GM12878 (cell line): ENCODE results near the gene TMEM214. TPM values are rescaled to one million over a fixed set of nuclear protein-coding genes. Genes with fewer than 3 reads are reported as not detected.

ENCODE experiments used
- ATAC-seq: fragments of 200-7000 bp; cut with Tn5 transposase; 3 replicates; pipeline ENCODE4 v1.9.1; 2020; ENCODE audit warnings: mild to moderate bottlenecking, moderate library complexity
- BruUV-seq: library from RNA; stranded (reverse); fragments of 400-500 nt; replicated peaks from 2 replicates; lab custom pipeline; 2021; lab: Mats Ljungman, UMichigan
- CTCF ChIA-PET: fragments of 300-600 bp; sonication (Branson Sonifier 250); formaldehyde crosslinking; extraction: SDS; loops from one replicate; lab custom pipeline; 2021; ENCODE audit warnings: inconsistent platforms; lab: Yijun Ruan, JAX
- POLR2A ChIA-PET: fragments of 350-600 bp; formaldehyde crosslinking; extraction: SDS; loops from one replicate; lab custom pipeline; 2021; ENCODE audit warnings: inconsistent platforms; lab: Charles Lee
- RAD21 ChIA-PET: fragments of 300-600 bp; sonication (Branson Sonifier 250); formaldehyde crosslinking; loops from one replicate; lab custom pipeline; 2023; ENCODE audit warnings: antibody characterized with exemption; ENCODE audit not compliant: unreplicated experiment; lab: Charles Lee
- SMC1A ChIA-PET: fragments of 300-600 bp; sonication (Branson Sonifier 250); formaldehyde crosslinking; loops from one replicate; lab custom pipeline; 2023; ENCODE audit not compliant: unreplicated experiment, uncharacterized antibody; lab: Charles Lee
- DNase-seq: peaks from one replicate; pipeline ENCODE4 v3.0.0-alpha.2; 2011; ENCODE audit warnings: low read depth, low spot score
- FAIRE-seq: peaks from 3 replicates; lab custom pipeline; 2011; peaks lifted over from hg19 to GRCh38; lab: Jason Lieb, UNC
- H2AFZ ChIP-seq: 2 replicates; pipeline ENCODE4 v1.6.0; 2011; ENCODE audit warnings: low read depth, low read length, control low read depth; ENCODE audit not compliant: control insufficient read depth
- H3K27ac ChIP-seq: 2 replicates; pipeline ENCODE4 v1.5.1; 2011; ENCODE audit warnings: control low read depth; ENCODE audit not compliant: control insufficient read depth, insufficient read depth
- H3K27me3 ChIP-seq, 2 experiments: replicated peaks in 1 of 2; 2 replicates each; pipeline versions ENCODE4 v1.6.0 to v1.6.1; 2011; ENCODE audit warnings: low read length in 1 of 2; ENCODE audit not compliant: control insufficient read depth in 2 of 2, insufficient read depth in 2 of 2
- H3K36me3 ChIP-seq, 2 experiments: 2 replicates each; pipeline ENCODE4 v1.5.1; 2011; ENCODE audit warnings: low read length in 1 of 2; ENCODE audit not compliant: control insufficient read depth in 2 of 2, insufficient read depth in 2 of 2
- H3K4me1 ChIP-seq: 2 replicates; pipeline ENCODE4 v1.6.1; 2011; ENCODE audit warnings: mild to moderate bottlenecking, low read length, moderate library complexity, mixed read lengths; ENCODE audit not compliant: control insufficient read depth, insufficient read depth
- H3K4me2 ChIP-seq: 2 replicates; pipeline ENCODE4 v1.6.0; 2011; ENCODE audit warnings: control low read depth; ENCODE audit not compliant: control insufficient read depth, insufficient read depth
- H3K4me3 ChIP-seq: fragments of 200-600 bp; sonication (generic); 2 replicates; pipeline ENCODE4 v1.5.1; 2016
- H3K79me2 ChIP-seq: 2 replicates; pipeline ENCODE4 v1.6.0; 2011; ENCODE audit warnings: low read length; ENCODE audit not compliant: control insufficient read depth, insufficient read depth
- H3K9ac ChIP-seq: 2 replicates; pipeline ENCODE4 v1.8.0; 2011; ENCODE audit warnings: low read length, control low read depth, mixed read lengths; ENCODE audit not compliant: control insufficient read depth, insufficient read depth
- H3K9me3 ChIP-seq: replicated peaks from 3 replicates; pipeline ENCODE4 v1.5.1; 2011; ENCODE audit warnings: mild to moderate bottlenecking, low read length; ENCODE audit not compliant: control insufficient read depth, insufficient read depth
- H4K20me1 ChIP-seq: 2 replicates; pipeline ENCODE4 v1.6.0; 2011; ENCODE audit not compliant: control insufficient read depth, insufficient read depth
- ATF7 ChIP-seq: fragments of 450-650 bp; IDR thresholded peaks from 2 replicates; pipeline ENCODE4 v1.6.1; 2016; ENCODE audit warnings: low read depth, mild to moderate bottlenecking
- EED ChIP-seq: sonication (generic); IDR thresholded peaks from 2 replicates; pipeline ENCODE4 v1.6.1; 2016; ENCODE audit warnings: antibody characterized with exemption, low read depth
- HCFC1 ChIP-seq: fragments of 150-350 bp; IDR thresholded peaks from 2 replicates; pipeline ENCODE4 v1.6.1; 2014; ENCODE audit warnings: low read length
- IRF4 ChIP-seq: IDR thresholded peaks from 2 replicates; pipeline ENCODE4 v1.6.1; 2011; ENCODE audit warnings: low read depth, low read length
- MAX ChIP-seq: IDR thresholded peaks from 2 replicates; pipeline ENCODE4 v1.6.1; 2012; ENCODE audit warnings: low read depth, low read length, improper control_type of control experiment
- NBN ChIP-seq: fragments of 450-650 bp; IDR thresholded peaks from 2 replicates; pipeline ENCODE4 v1.6.1; 2016
- NR2C2 ChIP-seq: IDR thresholded peaks from 2 replicates; pipeline ENCODE4 v1.6.1; 2011; ENCODE audit warnings: borderline replicate concordance, low read depth; ENCODE audit not compliant: control insufficient read depth, insufficient read length
- SIN3A ChIP-seq: IDR thresholded peaks from 2 replicates; pipeline ENCODE4 v1.6.1; 2012; ENCODE audit warnings: low read depth, low read length, improper control_type of control experiment
- SKIL ChIP-seq: fragments of 450-650 bp; IDR thresholded peaks from 2 replicates; pipeline ENCODE4 v1.6.1; 2017; ENCODE audit warnings: mild to moderate bottlenecking, low read depth, inconsistent platforms; ENCODE audit not compliant: poor library complexity, severe bottlenecking
- SMARCA5 ChIP-seq: fragments of 450-650 bp; IDR thresholded peaks from 2 replicates; pipeline ENCODE4 v1.6.1; 2017; ENCODE audit warnings: mild to moderate bottlenecking
- SREBF1 ChIP-seq: IDR thresholded peaks from 2 replicates; pipeline ENCODE4 v1.6.1; 2012; ENCODE audit warnings: mild to moderate bottlenecking, low read length
- SREBF2 ChIP-seq: IDR thresholded peaks from 2 replicates; pipeline ENCODE4 v1.6.1; 2012; ENCODE audit warnings: mild to moderate bottlenecking, low read length
- STAT3 ChIP-seq: IDR thresholded peaks from 2 replicates; pipeline ENCODE4 v1.6.1; 2011; ENCODE audit warnings: low read depth, low read length, improper control_type of control experiment
- USF1 ChIP-seq: IDR thresholded peaks from 2 replicates; pipeline ENCODE4 v1.6.1; 2011; ENCODE audit warnings: borderline replicate concordance, low read depth, mild to moderate bottlenecking, moderate library complexity, mixed read lengths, low read length; ENCODE audit not compliant: insufficient read depth; ENCODE audit errors: extremely low read length
- ZBTB40 ChIP-seq: fragments of 450-650 bp; IDR thresholded peaks from 2 replicates; pipeline ENCODE4 v1.6.1; 2016; ENCODE audit warnings: mild to moderate bottlenecking, moderate library complexity, borderline replicate concordance
- ZNF217 ChIP-seq: fragments of 450-650 bp; IDR thresholded peaks from 2 replicates; pipeline ENCODE4 v1.6.1; 2017; ENCODE audit warnings: antibody characterized with exemption, mild to moderate bottlenecking
- ZNF24 ChIP-seq: fragments of 450-650 bp; IDR thresholded peaks from 2 replicates; pipeline ENCODE4 v1.6.1; 2017; ENCODE audit warnings: antibody characterized with exemption, mild to moderate bottlenecking
- WGBS: methylation state at CpG from one replicate; pipeline ENCODE4 v1.1.6; 2016; ENCODE audit warnings: low lambda C conversion rate; ENCODE audit not compliant: insufficient replicate concordance, insufficient coverage; ENCODE audit errors: missing lambda C conversion rate; 5-methylcytosine and 5-hydroxymethylcytosine counted together
- in situ Hi-C: fragments of 300-500 bp; cut with MboI; formaldehyde crosslinking; loops from 9 replicates; pipeline ENCODE4 v1.14.3; 2018; ENCODE audit warnings: mixed read lengths
- intact Hi-C: fragments of 100-400 bp; cut with micrococcal nuclease; formaldehyde crosslinking; loops from one replicate; pipeline ENCODE4 v1.14.2; 2022; ENCODE audit not compliant: unreplicated experiment
- polyA plus RNA-seq, 11 experiments: library from polyadenylated mRNA; depleted of rRNA in 4 of 11; unstranded in 6 of 11; stranded (reverse) in 5 of 11; fragments of >200 nt; fragmentation: Nextera tagmentation in 4 of 11; fragmentation: Illumina TruSeq in 1 of 11; extraction: Ambion mirVana in 4 of 11; extraction: Trizol in 1 of 11; gene quantifications; 1 replicate in 1 of 11; 2 replicates in 10 of 11; pipeline versions ENCODE4 v1.2.1 to v1.2.3, GENCODE V29; 2011 to 2016; ENCODE audit warnings: inconsistent platforms in 2 of 11, missing spikeins in 2 of 11, low read depth in 1 of 11
- total RNA-seq, 4 experiments: library from RNA; depleted of rRNA in 3 of 4; stranded (reverse); fragments of >200 nt in 3 of 4; fragmentation: Illumina TruSeq in 1 of 4; extraction: Trizol in 1 of 4; gene quantifications; 2 replicates each; pipeline versions ENCODE4 v1.2.1 to v1.2.3, GENCODE V29; 2013 to 2021

Gene TMEM214
- total and polyA plus RNA-seq, 10 of the 15 experiments (the other 5 are each of a cell fraction or from before 2014, with no cell fraction given) = 10.4 to 79.2 (median 45.0) TPM

GRCh38 chr2:27027211-27027651 lies 5.5 kb upstream of the TMEM214 start (continued):
- TF ChIP-seq SKIL (no peak), STAT3 (no peak), ZNF24 (no peak), IRF4 (no peak), NBN (no peak), SREBF2 (no peak), HCFC1 (no peak), SMARCA5 (no peak), USF1 (no peak), ZNF217 (no peak)

- H3K9me3 ChIP-seq = no peaks in the 10 kb centered on the region
- H3K9ac ChIP-seq = no peak overlapping the region
- CTCF ChIA-PET = interaction anchor here (1.0 kb wide), 1 partner anchor 22 kb away, joined by 4 read pairs; the partner anchor contains the start of gene AGBL5
- peaks cover 0 to 6% of the 10 kb centered on the region in 2 experiments; a peak in 2 of 4 replicates for H3K36me3 ChIP-seq
- no peak overlapping the region for H3K4me2 ChIP-seq
- H3K79me2 ChIP-seq = peaks cover 24% of the 10 kb centered on the region
- POLR2A ChIA-PET = interaction anchor here (0.6 to 3.4 kb wide), 3 partner anchors 21 to 26 kb away, joined by 3 to 15 read pairs (median 3); partner anchors contain the start of gene AGBL5
- H3K4me3 ChIP-seq = no peak overlapping the region
- SMC1A ChIA-PET = interaction anchor here (1.0 kb wide), 1 partner anchor 16 kb away, joined by 3 read pairs; no protein-coding TSS in a partner anchor
- H3K27ac ChIP-seq = no peak overlapping the region
- no peak for DNase-seq
- RAD21 ChIA-PET = interaction anchor here (1.9 kb wide), 1 partner anchor 22 kb away, joined by 6 read pairs; the partner anchor contains the start of gene AGBL5
- intact Hi-C loops = no loop called here
- FAIRE-seq = no peak
- no peak overlapping the region for H2AFZ ChIP-seq
- H3K27me3 ChIP-seq = no peaks in the 10 kb centered on the region
- BruUV-seq = no TSS peak
- no peaks in the 10 kb centered on the region for H4K20me1 ChIP-seq
- in situ Hi-C loops = no loop called here
- peaks cover 9% of the 10 kb centered on the region for H3K4me1 ChIP-seq
- 64% methylated on average over 2 of the region's 2 CpGs for WGBS
- ATAC-seq = no peak
- TF ChIP-seq ATF7 (no peak), SREBF1 (no peak), MAX (no peak), ZBTB40 (no peak), NR2C2 (no peak), EED (no peak), SIN3A (no peak), ZNF217 (no peak)
These were observed 3.7 kb upstream of the TMEM214 start for GRCh38 chr2:27029051-27029450.
